HUES48 (cell line): ENCODE data around the gene GTPBP4.

Experiments used
- H3K27ac ChIP-seq: one replicate; pipeline ENCODE4 v1.7.0; 2013; ENCODE audit warnings: low read depth, low read length, inconsistent platforms
- H3K27me3 ChIP-seq: 2 replicates; pipeline ENCODE4 v1.6.1; 2013; ENCODE audit warnings: mild to moderate bottlenecking, low read length; ENCODE audit not compliant: control insufficient read depth, insufficient read depth
- H3K36me3 ChIP-seq: 2 replicates; pipeline ENCODE4 v1.6.1; 2013; ENCODE audit warnings: low read length; ENCODE audit not compliant: control insufficient read depth, insufficient read depth
- H3K4me1 ChIP-seq: 2 replicates; pipeline ENCODE4 v1.6.1; 2013; ENCODE audit warnings: mild to moderate bottlenecking, low read length; ENCODE audit not compliant: control insufficient read depth, insufficient read depth
- H3K4me3 ChIP-seq: 2 replicates; pipeline ENCODE4 v1.5.1; 2013; ENCODE audit warnings: mild to moderate bottlenecking, low read depth, low read length
- H3K9ac ChIP-seq: 2 replicates; pipeline ENCODE4 v1.6.1; 2013; ENCODE audit warnings: mild to moderate bottlenecking, low read depth, low read length, moderate library complexity
- H3K9me3 ChIP-seq: 2 replicates; pipeline ENCODE4 v1.6.1; 2013; ENCODE audit warnings: low read length; ENCODE audit not compliant: control insufficient read depth, insufficient read depth

The GTPBP4 gene

GRCh38 chr10:987870-988666, at the start of gene GTPBP4:
GTPBP4 (plus strand) TSS chr10:988434; CDS start chr10:988480, 46 bp downstream.
- peak within 1 kb of the TSS; percentile 85 for H3K4me3 ChIP-seq
- no peaks in the 10 kb centered on the region for H3K27me3 ChIP-seq
- no peaks in the 10 kb centered on the region for H3K9me3 ChIP-seq
- peak within 1 kb of the TSS; percentile 96 for H3K27ac ChIP-seq
- H3K9ac ChIP-seq: peak within 1 kb of the TSS; percentile 97
- peaks cover 10% of the 10 kb centered on the region for H3K4me1 ChIP-seq
- peaks cover 22% of the 10 kb centered on the region for H3K36me3 ChIP-seq

GRCh38 chr10:938941-939678, 49.1 kb upstream of the GTPBP4 start:
- no peak overlapping the region for H3K9ac ChIP-seq
- H3K4me1 ChIP-seq: no peaks in the 10 kb centered on the region
- no peak overlapping the region for H3K4me3 ChIP-seq
- H3K9me3 ChIP-seq: no peaks in the 10 kb centered on the region
- H3K27me3 ChIP-seq: no peaks in the 10 kb centered on the region
- no peak overlapping the region for H3K27ac ChIP-seq
- H3K36me3 ChIP-seq: no peaks in the 10 kb centered on the region

- Histone ChIP-seq H3K36me3 (no peaks in the 10 kb centered on the region), H3K27me3 (no peaks in the 10 kb centered on the region), H3K4me1 (no peaks in the 10 kb centered on the region), H3K9me3 (no peaks in the 10 kb centered on the region), H3K4me3 (no peak overlapping the region), H3K9ac (no peak overlapping the region), H3K27ac (no peak overlapping the region)
Measured at GRCh38 chr10:943334-944033, 44.8 kb upstream of the GTPBP4 start.

GRCh38 chr10:944034-944831, 44.0 kb upstream of the GTPBP4 start:
- no peak overlapping the region for H3K4me3 ChIP-seq
- no peaks in the 10 kb centered on the region for H3K27me3 ChIP-seq
- no peaks in the 10 kb centered on the region for H3K4me1 ChIP-seq
- no peak overlapping the region for H3K27ac ChIP-seq
- H3K9ac ChIP-seq: no peak overlapping the region
- H3K36me3 ChIP-seq: no peaks in the 10 kb centered on the region
- H3K9me3 ChIP-seq: no peaks in the 10 kb centered on the region

DNA sequence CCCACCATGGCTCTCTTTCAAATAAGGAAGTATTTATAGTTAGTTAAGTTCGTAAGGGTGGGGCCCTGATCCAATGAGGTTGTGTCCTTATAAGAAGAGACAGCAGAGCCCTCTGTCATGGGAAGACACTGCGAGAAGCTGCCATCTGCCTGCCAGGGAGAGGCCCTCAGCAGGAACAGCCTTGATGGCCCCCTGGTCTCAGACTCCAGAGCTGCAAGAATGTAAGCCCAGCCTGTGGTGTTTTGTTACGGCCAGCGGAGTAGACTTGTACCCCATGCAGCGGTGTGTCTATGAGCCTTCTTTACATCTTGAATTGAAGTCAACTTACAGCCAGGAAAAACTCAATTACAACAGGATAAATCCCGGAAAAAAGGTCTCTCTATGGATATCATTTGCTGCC, 42.5 kb upstream of the GTPBP4 start:
- no peaks in the 10 kb centered on the region for H3K4me1 ChIP-seq
- H3K4me3 ChIP-seq: no peak overlapping the region
- H3K9me3 ChIP-seq: no peaks in the 10 kb centered on the region
- no peak overlapping the region for H3K27ac ChIP-seq
- no peak overlapping the region for H3K9ac ChIP-seq
- H3K36me3 ChIP-seq: no peaks in the 10 kb centered on the region
- no peaks in the 10 kb centered on the region for H3K27me3 ChIP-seq

- no peaks in the 10 kb centered on the region for H3K4me1 ChIP-seq
- no peak overlapping the region for H3K4me3 ChIP-seq
- H3K9ac ChIP-seq: no peak overlapping the region
- no peaks in the 10 kb centered on the region for H3K27me3 ChIP-seq
- no peaks in the 10 kb centered on the region for H3K9me3 ChIP-seq
- no peak overlapping the region for H3K27ac ChIP-seq
- H3K36me3 ChIP-seq: no peaks in the 10 kb centered on the region
Measured at GRCh38 chr10:947051-947450, 41.2 kb upstream of the GTPBP4 start.

DNA sequence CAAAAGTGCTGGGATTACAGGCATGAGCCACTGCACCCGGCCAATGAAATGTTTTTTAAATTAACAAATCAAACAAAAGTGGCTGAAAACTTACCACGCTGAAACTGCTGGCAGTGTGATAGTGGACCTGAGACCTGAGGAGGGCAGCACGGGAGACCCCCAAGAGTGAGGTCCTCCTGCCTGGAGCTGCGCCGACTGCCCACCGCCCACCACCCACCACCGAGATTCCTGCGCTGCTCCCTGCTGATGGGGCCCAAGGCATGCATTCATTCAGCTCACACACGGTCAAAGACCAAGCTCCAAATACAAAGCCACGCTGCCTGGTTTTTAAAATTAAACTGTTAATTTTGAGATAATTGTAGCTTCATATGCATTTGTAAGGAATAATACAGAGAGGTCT, 40.4 kb upstream of the GTPBP4 start:
- H3K36me3 ChIP-seq: no peaks in the 10 kb centered on the region
- H3K4me3 ChIP-seq: no peak overlapping the region
- H3K27ac ChIP-seq: no peak overlapping the region
- H3K9me3 ChIP-seq: no peaks in the 10 kb centered on the region
- H3K27me3 ChIP-seq: no peaks in the 10 kb centered on the region
- no peaks in the 10 kb centered on the region for H3K4me1 ChIP-seq
- H3K9ac ChIP-seq: no peak overlapping the region

DNA sequence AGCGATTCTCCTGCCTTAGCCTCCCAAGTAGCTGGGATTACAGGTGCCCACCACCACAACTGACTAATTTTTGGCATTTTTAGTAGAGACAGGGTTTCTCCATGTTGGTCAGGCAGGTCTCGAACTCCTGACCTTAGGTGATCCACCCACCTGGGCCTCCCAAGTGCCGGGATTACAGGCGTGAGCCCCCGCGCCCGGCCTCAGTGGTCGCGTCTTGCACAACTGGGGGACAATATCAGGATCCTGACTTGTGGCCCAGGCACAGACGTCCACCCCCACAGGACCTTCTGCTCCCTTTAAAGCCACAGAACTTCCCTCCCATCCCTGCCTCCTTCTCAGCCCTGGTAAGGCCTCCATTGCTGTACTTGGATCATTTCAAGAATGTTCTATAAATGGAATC, 39.9 kb upstream of the GTPBP4 start:
- Histone ChIP-seq H3K9ac (no peak overlapping the region), H3K27me3 (no peaks in the 10 kb centered on the region), H3K4me3 (no peak overlapping the region), H3K36me3 (no peaks in the 10 kb centered on the region), H3K9me3 (no peaks in the 10 kb centered on the region), H3K27ac (no peak overlapping the region), H3K4me1 (no peaks in the 10 kb centered on the region)

GRCh38 chr10:949446-949845, 38.8 kb upstream of the GTPBP4 start:
- no peaks in the 10 kb centered on the region for H3K27me3 ChIP-seq
- H3K9me3 ChIP-seq: no peaks in the 10 kb centered on the region
- H3K4me3 ChIP-seq: no peak overlapping the region
- H3K4me1 ChIP-seq: no peaks in the 10 kb centered on the region
- H3K27ac ChIP-seq: no peak overlapping the region
- H3K36me3 ChIP-seq: no peaks in the 10 kb centered on the region
- H3K9ac ChIP-seq: no peak overlapping the region

DNA sequence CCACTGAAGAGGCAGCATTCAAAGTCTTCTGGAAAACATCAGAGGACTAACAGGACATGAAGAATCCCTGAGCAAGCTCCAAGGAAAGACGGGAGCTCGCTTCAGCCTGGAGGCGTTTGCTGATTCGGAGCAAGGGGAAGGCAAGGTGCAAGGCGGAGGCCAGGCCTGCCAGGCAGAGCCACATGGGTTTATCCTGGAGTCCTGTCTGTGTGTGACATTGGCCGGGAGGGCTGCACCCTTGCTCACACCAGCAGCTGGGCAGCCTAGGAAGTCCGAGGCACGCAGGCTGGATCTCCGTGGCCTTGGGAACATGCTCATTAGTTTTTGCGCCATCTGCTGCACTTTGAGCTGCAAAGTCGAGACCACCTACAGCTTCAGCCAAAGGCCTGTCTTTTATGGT, 34.4 kb upstream of the GTPBP4 start:
- Histone ChIP-seq H3K9ac (no peak overlapping the region), H3K9me3 (no peaks in the 10 kb centered on the region), H3K27ac (no peak overlapping the region), H3K4me1 (no peaks in the 10 kb centered on the region), H3K4me3 (no peak overlapping the region), H3K36me3 (no peaks in the 10 kb centered on the region), H3K27me3 (no peaks in the 10 kb centered on the region)
